ENCODE data around the gene ATP1B4.

The ATP1B4 gene

DNA sequence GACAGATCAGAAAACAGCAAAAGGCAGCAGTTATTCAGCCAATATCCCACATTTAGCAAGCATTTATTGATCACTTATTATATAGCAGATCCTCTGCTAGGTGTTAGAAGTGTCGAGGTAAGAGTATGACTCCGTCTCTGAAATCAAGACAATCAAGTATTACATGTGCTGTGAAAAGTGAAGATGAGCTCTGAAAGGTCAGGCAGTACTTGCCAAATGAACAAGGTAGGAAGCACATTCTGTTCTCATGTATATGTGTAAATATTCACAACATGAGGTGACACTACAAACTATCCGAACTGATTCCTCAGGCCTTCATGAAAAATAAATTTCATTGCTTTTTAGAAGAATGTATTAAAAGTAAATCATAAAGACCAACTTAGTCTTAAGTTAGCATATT is 15.3 kb downstream of the ATP1B4 start:
- DNase-seq (ENCODE audit: low read depth): no peak

- no peak for DNase-seq (ENCODE audit: low read depth)
Measured at GRCh38 chrX:120377715-120378114, 15.8 kb downstream of the ATP1B4 start.

- DNase-seq (ENCODE audit: low read depth): no peak
Measured at GRCh38 chrX:120378570-120378969, 16.7 kb downstream of the ATP1B4 start.

- no peak for DNase-seq (ENCODE audit: low read depth)
Measured at GRCh38 chrX:120379937-120380681, 18.2 kb downstream of the ATP1B4 start.

- no peak for DNase-seq (ENCODE audit: low read depth)
Measured at GRCh38 chrX:120380699-120381098, 18.8 kb downstream of the ATP1B4 start.

DNA sequence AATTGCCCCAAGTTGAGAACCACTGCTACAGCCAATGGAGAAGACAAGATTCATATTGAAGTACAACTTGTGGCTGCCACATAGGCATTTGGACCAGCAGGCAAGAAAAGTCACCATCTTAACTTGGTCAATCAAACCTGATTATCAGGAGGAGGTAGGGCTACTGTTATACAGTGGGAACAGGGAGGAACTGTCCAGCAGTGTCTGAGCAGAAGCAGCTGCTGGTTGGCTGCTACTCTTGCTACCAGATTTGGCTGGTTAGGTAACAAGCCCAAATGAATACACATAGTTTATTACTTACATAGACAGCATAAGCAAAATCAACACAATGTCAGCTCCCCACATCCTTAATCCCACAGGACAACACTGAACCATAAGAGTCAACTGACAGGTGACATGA is 39.4 kb downstream of the ATP1B4 start:
- no peak for DNase-seq (ENCODE audit: low read depth)

- DNase-seq (ENCODE audit: low read depth): no peak
Measured at GRCh38 chrX:120402369-120402768, 40.5 kb downstream of the ATP1B4 start.

- no peak for DNase-seq (ENCODE audit: low read depth)
Measured at GRCh38 chrX:120406638-120407037, 44.7 kb downstream of the ATP1B4 start.

- no peak for DNase-seq (ENCODE audit: low read depth)
Measured at GRCh38 chrX:120408168-120408567, 46.3 kb downstream of the ATP1B4 start.

DNA sequence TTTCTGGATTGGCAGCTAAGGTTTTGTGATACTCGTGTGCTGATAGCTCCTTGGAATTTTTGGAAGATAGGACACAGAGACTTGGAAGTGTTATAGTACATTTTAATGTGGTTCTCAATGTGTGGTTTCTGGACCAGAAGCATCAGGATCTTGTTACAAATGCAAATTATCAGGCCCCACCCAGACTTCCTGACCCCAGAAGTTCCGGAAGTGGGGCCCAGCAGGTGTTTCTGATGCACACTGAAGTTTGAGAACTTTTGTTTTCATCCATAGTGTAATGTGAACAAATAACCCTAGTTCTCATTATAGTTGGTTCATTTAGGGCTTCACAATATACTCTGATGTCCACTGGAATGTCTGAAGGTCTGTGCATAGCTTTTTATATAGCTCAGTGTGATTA is 57.6 kb downstream of the ATP1B4 start:
- DNase-seq (ENCODE audit: low read depth): no peak

DNA sequence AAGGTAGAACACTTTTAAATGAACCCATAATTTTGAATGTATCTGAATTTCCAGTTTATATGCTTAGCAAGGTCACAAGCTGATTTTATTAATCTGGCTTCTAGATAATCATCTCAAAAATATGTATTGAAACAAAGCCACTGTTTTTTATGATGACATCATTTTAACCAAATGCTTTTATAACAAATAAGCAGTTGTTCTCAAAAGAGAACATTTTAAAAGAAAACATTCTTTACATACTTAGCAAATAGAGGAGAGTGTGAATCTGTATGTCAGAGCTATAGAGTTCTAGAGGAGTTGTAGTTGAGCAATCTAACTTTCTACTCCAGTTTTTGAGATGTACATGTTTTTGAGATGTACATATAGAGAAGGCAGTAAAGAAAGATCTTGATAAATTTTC is 64.7 kb downstream of the ATP1B4 start:
- DNase-seq (ENCODE audit: low read depth): no peak

DNA sequence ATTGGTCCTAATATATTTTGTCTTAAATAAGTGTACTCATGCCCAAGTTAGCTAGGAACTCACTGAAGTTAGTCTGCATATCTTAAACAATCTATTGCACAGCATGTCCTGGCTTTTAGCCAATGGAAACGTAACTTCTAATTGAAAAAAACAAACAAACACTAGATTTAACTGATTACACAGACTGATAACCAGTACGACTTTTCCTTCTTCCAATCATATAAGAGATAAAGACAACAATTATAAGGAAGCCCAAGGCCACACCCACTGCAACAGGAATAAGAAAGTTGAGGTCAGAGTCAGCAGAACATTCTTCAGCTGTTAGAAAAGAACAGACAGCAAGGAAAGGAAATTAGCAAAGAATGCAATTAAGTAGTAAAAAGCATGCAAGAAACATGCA is 66.4 kb downstream of the ATP1B4 start:
- no peak for DNase-seq (ENCODE audit: low read depth)

DNA sequence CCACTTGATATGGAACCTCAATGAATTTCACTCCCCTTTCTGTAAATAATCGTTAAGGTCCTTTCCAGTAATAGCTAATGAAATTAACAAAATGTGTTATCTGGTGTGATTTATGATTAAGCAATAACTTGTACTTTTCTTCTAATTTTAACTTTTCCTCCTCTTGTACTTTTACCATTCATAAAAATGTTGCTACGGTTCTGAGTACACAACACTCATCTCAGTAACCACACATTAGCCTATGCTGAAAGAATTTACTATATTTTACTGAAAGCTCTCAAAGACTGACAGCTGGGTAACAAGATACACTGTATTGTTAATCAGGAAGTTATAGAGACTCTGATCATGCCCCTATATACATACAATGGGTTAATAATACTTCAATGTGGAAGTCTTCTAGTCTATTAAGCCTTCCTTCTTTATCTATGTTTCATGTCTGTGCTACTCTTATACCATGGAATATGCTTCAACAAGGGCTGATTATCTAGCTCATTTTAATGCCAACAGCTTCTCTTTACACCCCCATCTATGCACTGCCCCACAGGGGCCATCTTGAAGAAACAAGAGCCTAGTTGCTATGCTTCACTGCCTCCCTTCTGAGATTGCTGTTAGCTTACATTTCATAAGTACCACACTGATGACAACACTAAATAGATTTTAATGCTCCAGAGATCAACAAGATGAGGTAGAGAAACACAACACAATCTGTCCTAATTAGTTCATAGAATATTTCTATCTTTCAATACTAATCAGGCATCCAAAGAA is 68.1 kb downstream of the ATP1B4 start:
- DNase-seq (ENCODE audit: low read depth): no peak
